22Rv1 (cell line): Measurements from ENCODE around the gene NECTIN1.

Experiments used
- H3K27ac ChIP-seq: fragments of 450-650 bp; 2 replicates; pipeline ENCODE4 v1.5.1; 2017
- ZFX ChIP-seq: fragments of 450-650 bp; IDR thresholded peaks from 2 replicates; pipeline ENCODE4 v1.6.1; 2017; ENCODE audit warnings: antibody characterized with exemption, borderline replicate concordance
- TF ChIP-seq, protein P1 (sequence below): fragments of 450-650 bp; IDR thresholded peaks from 2 replicates; pipeline ENCODE4 v1.5.1; 2017; ENCODE audit warnings: mild to moderate bottlenecking

NECTIN1 gene

GRCh38 chr11:119772641-119773415, 43.8 kb upstream of the NECTIN1 start:
- TF ChIP-seq ZFX: no peak
- TF ChIP-seq, protein P1, sequence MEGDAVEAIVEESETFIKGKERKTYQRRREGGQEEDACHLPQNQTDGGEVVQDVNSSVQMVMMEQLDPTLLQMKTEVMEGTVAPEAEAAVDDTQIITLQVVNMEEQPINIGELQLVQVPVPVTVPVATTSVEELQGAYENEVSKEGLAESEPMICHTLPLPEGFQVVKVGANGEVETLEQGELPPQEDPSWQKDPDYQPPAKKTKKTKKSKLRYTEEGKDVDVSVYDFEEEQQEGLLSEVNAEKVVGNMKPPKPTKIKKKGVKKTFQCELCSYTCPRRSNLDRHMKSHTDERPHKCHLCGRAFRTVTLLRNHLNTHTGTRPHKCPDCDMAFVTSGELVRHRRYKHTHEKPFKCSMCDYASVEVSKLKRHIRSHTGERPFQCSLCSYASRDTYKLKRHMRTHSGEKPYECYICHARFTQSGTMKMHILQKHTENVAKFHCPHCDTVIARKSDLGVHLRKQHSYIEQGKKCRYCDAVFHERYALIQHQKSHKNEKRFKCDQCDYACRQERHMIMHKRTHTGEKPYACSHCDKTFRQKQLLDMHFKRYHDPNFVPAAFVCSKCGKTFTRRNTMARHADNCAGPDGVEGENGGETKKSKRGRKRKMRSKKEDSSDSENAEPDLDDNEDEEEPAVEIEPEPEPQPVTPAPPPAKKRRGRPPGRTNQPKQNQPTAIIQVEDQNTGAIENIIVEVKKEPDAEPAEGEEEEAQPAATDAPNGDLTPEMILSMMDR: no peak
- H3K27ac ChIP-seq: no peak overlapping the region

DNA sequence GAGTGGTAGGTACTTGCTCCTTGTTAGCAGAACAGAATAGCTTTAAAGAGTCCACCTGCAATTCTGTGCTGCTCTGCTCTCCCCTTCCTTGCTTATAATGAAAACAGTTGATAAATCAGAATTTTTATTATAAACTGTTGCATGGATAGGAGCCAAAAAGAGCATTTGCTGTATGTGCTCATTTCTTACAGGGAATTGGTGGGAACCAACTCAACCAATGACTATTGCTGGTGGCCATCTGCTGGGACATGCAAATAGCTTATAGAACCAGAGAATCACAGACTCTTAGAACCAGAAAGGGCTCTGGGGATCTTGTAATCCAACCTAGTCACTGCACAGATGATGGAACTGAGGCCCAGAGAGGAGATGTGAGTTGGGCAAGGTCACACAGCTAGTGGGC, 43.1 kb upstream of the NECTIN1 start:
- H3K27ac ChIP-seq: no peak overlapping the region
- TF ChIP-seq, protein P1: no peak
- TF ChIP-seq ZFX: no peak

DNA sequence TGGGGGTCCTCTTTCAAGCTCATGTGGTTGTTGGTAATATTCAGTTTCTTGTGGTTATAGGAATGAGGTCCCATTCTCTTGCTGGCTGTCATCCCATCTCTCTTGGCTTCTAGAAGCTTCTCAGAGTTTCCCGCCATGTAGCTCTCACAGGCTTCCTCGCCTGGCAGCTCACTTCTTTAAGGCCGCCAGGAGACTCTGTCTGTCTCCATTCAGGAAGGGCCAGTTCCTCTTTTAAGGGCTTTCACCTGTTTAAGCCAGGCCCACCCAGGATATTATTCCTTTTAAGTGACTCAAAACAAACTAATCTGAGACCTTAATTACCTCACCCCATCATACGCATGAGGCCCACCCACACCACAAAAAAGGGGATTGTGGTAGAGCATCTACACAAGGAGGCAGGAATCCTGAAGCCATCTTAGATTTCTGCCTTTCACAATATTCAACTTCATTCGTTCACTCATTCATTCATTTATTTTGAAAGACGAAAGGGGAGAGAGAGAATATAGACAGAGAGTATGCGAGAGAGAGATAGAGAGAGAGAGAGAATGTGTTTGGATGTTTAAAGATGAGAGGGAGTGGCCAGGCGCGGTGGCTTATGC, 42.3 kb upstream of the NECTIN1 start:
- H3K27ac ChIP-seq: no peak overlapping the region
- TF ChIP-seq, protein P1: no peak
- no peak for TF ChIP-seq ZFX

DNA sequence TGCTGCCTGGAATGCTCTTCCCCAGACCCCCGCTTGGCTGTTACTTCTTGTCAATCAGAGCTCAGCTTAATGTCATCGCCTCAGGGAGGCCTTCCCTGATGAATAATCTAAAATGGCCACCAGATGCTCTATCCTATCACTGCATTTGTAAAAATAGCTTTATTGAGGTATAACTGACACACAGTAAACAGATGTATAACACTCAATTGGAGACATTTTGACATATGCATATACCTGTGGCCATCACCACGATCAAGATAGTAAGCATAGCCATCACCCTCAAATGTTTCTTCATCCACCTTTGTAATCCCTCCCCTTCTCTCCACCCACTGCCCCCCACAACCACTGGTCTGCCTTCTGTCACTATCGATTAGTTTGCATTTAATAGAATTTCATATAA, 36.6 kb upstream of the NECTIN1 start:
- H3K27ac ChIP-seq: no peak overlapping the region
- TF ChIP-seq, protein P1: no peak
- TF ChIP-seq ZFX: no peak

GRCh38 chr11:119764108-119764868, 35.3 kb upstream of the NECTIN1 start:
- no peak for TF ChIP-seq ZFX
- TF ChIP-seq, protein P1: no peak
- peak overlapping the region; percentile 48 for H3K27ac ChIP-seq

- TF ChIP-seq, protein P1: no peak
- no peak for TF ChIP-seq ZFX
- H3K27ac ChIP-seq: no peak overlapping the region
Observed at GRCh38 chr11:119763071-119763728, 34.2 kb upstream of the NECTIN1 start.
